Measurements from ENCODE around the gene OR8G1.

- TF ChIP-seq CTCF (IDR thresholded peaks at IDR 0.05) (no peak), POLR2A (IDR thresholded peaks at IDR 0.05) (no peak)
Measured at GRCh38 chr11:124225471-124225870, 15.4 kb upstream of the OR8G1 start.

Data from stomach (tissue), 4 donors.